NCI-H2171 treated with DMSO at 0.1 percent for 48 hours (cell line): ENCODE data around the gene ARID3C.
A peak's percentile ranks its signal among the peaks of the same experiment; 100 is the strongest.

Experiments
- DNase-seq: peaks from one replicate; lab custom pipeline; 2025; lab: John Stamatoyannopoulos, UW

ARID3C gene

GRCh38 chr9:34577400-34578240 is 51.2 kb downstream of the ARID3C start:
- no peak for DNase-seq

GRCh38 chr9:34576597-34577399 is 52.1 kb downstream of the ARID3C start:
- no peak for DNase-seq

- peak; percentile 32 for DNase-seq
These were observed 52.8 kb downstream of the ARID3C start for GRCh38 chr9:34575862-34576596.

- DNase-seq, result no peak
These were observed 53.6 kb downstream of the ARID3C start for GRCh38 chr9:34575241-34575640.

GRCh38 chr9:34574571-34574970 is 54.3 kb downstream of the ARID3C start:
- no peak for DNase-seq

GRCh38 chr9:34573599-34574325 is 55.1 kb downstream of the ARID3C start:
- DNase-seq, result no peak

- DNase-seq, result no peak
These were observed 56.2 kb downstream of the ARID3C start for GRCh38 chr9:34572628-34573027.

GRCh38 chr9:34572092-34572491 is 56.8 kb downstream of the ARID3C start:
- no peak for DNase-seq

- no peak for DNase-seq
These were observed 57.4 kb downstream of the ARID3C start for GRCh38 chr9:34571481-34571810.
